Neural progenitor cell (in vitro differentiated cells): ENCODE measurements around the gene FAU.

ENCODE experiments used
- CTCF ChIP-seq: fragments of 200-600 bp; sonication (generic); IDR thresholded peaks from 2 replicates; pipeline ENCODE4 v1.5.1; 2017; ENCODE audit warnings: antibody characterized with exemption, mild to moderate bottlenecking
- EZH2 ChIP-seq: fragments of 200-600 bp; sonication (generic); IDR thresholded peaks from 2 replicates; pipeline ENCODE4 v1.6.1; 2017; ENCODE audit warnings: antibody characterized with exemption, mild to moderate bottlenecking, moderate library complexity

GRCh38 chr11:65134240-65134951 lies 12.5 kb upstream of the FAU start, which contains the start of gene SYVN1:
- no peak for TF ChIP-seq CTCF
- no peak for TF ChIP-seq EZH2
